Measurements from ENCODE around the gene RRP8. TPM values are rescaled to one million over a fixed set of nuclear protein-coding genes. Genes with fewer than 3 reads are reported as not detected.

The RRP8 gene
- total and polyA plus RNA-seq, 12 donors, result 9.4 to 34.8 (median 22.3) TPM

GRCh38 chr11:6613496-6613895 is 10.1 kb upstream of the RRP8 start:
- DNase-seq, result peak in 1 of 7 donors; percentile 17
- no peaks in the 10 kb centered on the region for H3K9me3 ChIP-seq (replicated peaks in 1 of 3)
- H3K4me3 ChIP-seq, result no peak overlapping the region
- intact Hi-C loops (cut with DNase I), result no loop called here
- TF ChIP-seq POLR2A (IDR thresholded peaks at IDR 0.05) (no peak), CTCF (IDR thresholded peaks at IDR 0.05) (no peak)
- WGBS, 4 donors, result 91 to 97% (median 95%) methylated on average over 3 of the region's 3 CpGs
- no peaks in the 10 kb centered on the region for H3K27me3 ChIP-seq
- H3K27ac ChIP-seq, result peak overlapping the region in 4 of 5 donors; percentile 95 to 99 (median 97)
- H3K4me1 ChIP-seq (replicated peaks in 1 of 2), result peaks cover 20 to 36% of the 10 kb centered on the region in 2 donors
- peaks cover 0 to 51% of the 10 kb centered on the region in 2 donors for H3K36me3 ChIP-seq (replicated peaks in 1 of 2)

GRCh38 chr11:6612213-6613041 is 9.0 kb upstream of the RRP8 start, which contains the start of gene TAF10:
Gene TAF10 (minus strand): TSS chr11:6612216. CDS start chr11:6612189, 27 bp downstream.
- intact Hi-C loops (cut with DNase I), result no loop called here
- WGBS, 4 donors, result 0 to 2% (median 1%) methylated on average over 15 to 51 of the region's 51 CpGs
- peak within 1 kb of the TSS; percentile 95 to 99 (median 98) for H3K27ac ChIP-seq
- no peaks in the 10 kb centered on the region for H3K27me3 ChIP-seq
- H3K9me3 ChIP-seq (replicated peaks in 1 of 3), result no peaks in the 10 kb centered on the region
- TF ChIP-seq CTCF (IDR thresholded peaks at IDR 0.05), result peak in 5 of 6 experiments; percentile 25 to 57 (median 37)
- TF ChIP-seq POLR2A (IDR thresholded peaks at IDR 0.05), result peak; percentile 85 to 99
- DNase-seq, result peak; percentile 96 to 99 (median 98)
- peaks cover 0 to 61% of the 10 kb centered on the region in 2 donors for H3K36me3 ChIP-seq (replicated peaks in 1 of 2)
- H3K4me1 ChIP-seq (replicated peaks in 1 of 2), result peaks cover 18 to 36% of the 10 kb centered on the region in 2 donors
- peak within 1 kb of the TSS in 3 of 4 donors; percentile 13 to 87 (median 47) for H3K4me3 ChIP-seq

- intact Hi-C loops (cut with DNase I), result no loop called here
- DNase-seq, result no peak
- 0 to 1% methylated on average over 35 to 36 of the region's 36 CpGs; no CpG with 5 or more reads in 2 of the 4 donors for WGBS, 4 donors
- H3K27me3 ChIP-seq, result no peaks in the 10 kb centered on the region
- peak overlapping the region in 2 of 4 donors; percentile 47 to 87 for H3K4me3 ChIP-seq
- H3K36me3 ChIP-seq (replicated peaks in 1 of 2), result peaks cover 0 to 60% of the 10 kb centered on the region in 2 donors
- no peaks in the 10 kb centered on the region for H3K9me3 ChIP-seq (replicated peaks in 1 of 3)
- H3K27ac ChIP-seq, result peak overlapping the region in 4 of 5 donors; percentile 95 to 99 (median 97)
- TF ChIP-seq POLR2A (IDR thresholded peaks at IDR 0.05) (no peak), CTCF (IDR thresholded peaks at IDR 0.05) (no peak)
- H3K4me1 ChIP-seq (replicated peaks in 1 of 2), result peaks cover 24 to 36% of the 10 kb centered on the region in 2 donors
Observed at GRCh38 chr11:6611963-6612212, 8.5 kb upstream of the RRP8 start.

GRCh38 chr11:6611092-6611962 is 7.9 kb upstream of the RRP8 start:
- H3K9me3 ChIP-seq (replicated peaks in 1 of 3), result no peaks in the 10 kb centered on the region
- WGBS, 4 donors, result 10 to 33% (median 12%) methylated on average over 11 to 39 of the region's 39 CpGs
- peak; percentile 44 to 74 (median 57) for DNase-seq
- peaks cover 0 to 54% of the 10 kb centered on the region in 2 donors for H3K36me3 ChIP-seq (replicated peaks in 1 of 2)
- intact Hi-C loops (cut with DNase I), result no loop called here
- H3K27ac ChIP-seq, result peak overlapping the region in 4 of 5 donors; percentile 95 to 99 (median 97)
- peaks cover 28 to 39% of the 10 kb centered on the region in 2 donors for H3K4me1 ChIP-seq (replicated peaks in 1 of 2)
- TF ChIP-seq POLR2A (IDR thresholded peaks at IDR 0.05), result no peak
- TF ChIP-seq CTCF (IDR thresholded peaks at IDR 0.05), result no peak
- peak overlapping the region in 2 of 4 donors; percentile 47 to 87 for H3K4me3 ChIP-seq
- H3K27me3 ChIP-seq, result no peaks in the 10 kb centered on the region
